ENCODE measurements around the gene LDB3.

LDB3 gene

GRCh38 chr10:86681722-86682386 lies 13.5 kb downstream of the LDB3 start:
- Histone ChIP-seq H3K9ac (ENCODE audit: low read depth, low read length) (no peak overlapping the region), H3K4me1 (ENCODE audit: insufficient read depth, low read length) (peaks cover 5% of the 10 kb centered on the region; the same call in 1 of the 2 replicates), H3K27me3 (ENCODE audit: insufficient read depth, low read length) (no peaks in the 10 kb centered on the region), H3K27ac (ENCODE audit: low read length) (no peak overlapping the region), H3K9me3 (ENCODE audit: insufficient read depth, low read depth, low read length) (no peaks in the 10 kb centered on the region), H3K36me3 (ENCODE audit: insufficient read depth, low read depth, low read length) (no peaks in the 10 kb centered on the region), H3K4me3 (ENCODE audit: low read length) (no peak overlapping the region)

- H3K27ac ChIP-seq (ENCODE audit: low read length) = no peak overlapping the region
- H3K9me3 ChIP-seq (ENCODE audit: insufficient read depth, low read depth, low read length) = no peaks in the 10 kb centered on the region
- no peak overlapping the region for H3K4me3 ChIP-seq (ENCODE audit: low read length)
- peaks cover 5% of the 10 kb centered on the region; the same call in 1 of the 2 replicates for H3K4me1 ChIP-seq (ENCODE audit: insufficient read depth, low read length)
- no peaks in the 10 kb centered on the region for H3K27me3 ChIP-seq (ENCODE audit: insufficient read depth, low read length)
- no peaks in the 10 kb centered on the region for H3K36me3 ChIP-seq (ENCODE audit: insufficient read depth, low read depth, low read length)
- H3K9ac ChIP-seq (ENCODE audit: low read depth, low read length) = no peak overlapping the region
Observed at GRCh38 chr10:86682675-86683074, 14.4 kb downstream of the LDB3 start.

- Histone ChIP-seq H3K9me3 (ENCODE audit: insufficient read depth, low read depth, low read length) (no peaks in the 10 kb centered on the region), H3K4me3 (ENCODE audit: low read length) (no peak overlapping the region), H3K27me3 (ENCODE audit: insufficient read depth, low read length) (no peaks in the 10 kb centered on the region), H3K4me1 (ENCODE audit: insufficient read depth, low read length) (peaks cover 5% of the 10 kb centered on the region; the same call in 1 of the 2 replicates), H3K27ac (ENCODE audit: low read length) (no peak overlapping the region), H3K36me3 (ENCODE audit: insufficient read depth, low read depth, low read length) (no peaks in the 10 kb centered on the region), H3K9ac (ENCODE audit: low read depth, low read length) (no peak overlapping the region)
Observed at GRCh38 chr10:86684331-86685097, 16.2 kb downstream of the LDB3 start.

GRCh38 chr10:86685416-86685815 lies 17.1 kb downstream of the LDB3 start:
- Histone ChIP-seq H3K27ac (ENCODE audit: low read length) (no peak overlapping the region), H3K4me3 (ENCODE audit: low read length) (no peak overlapping the region), H3K4me1 (ENCODE audit: insufficient read depth, low read length) (peaks cover 5% of the 10 kb centered on the region; the same call in 1 of the 2 replicates), H3K9me3 (ENCODE audit: insufficient read depth, low read depth, low read length) (no peaks in the 10 kb centered on the region), H3K36me3 (ENCODE audit: insufficient read depth, low read depth, low read length) (no peaks in the 10 kb centered on the region), H3K27me3 (ENCODE audit: insufficient read depth, low read length) (no peaks in the 10 kb centered on the region), H3K9ac (ENCODE audit: low read depth, low read length) (no peak overlapping the region)

DNA sequence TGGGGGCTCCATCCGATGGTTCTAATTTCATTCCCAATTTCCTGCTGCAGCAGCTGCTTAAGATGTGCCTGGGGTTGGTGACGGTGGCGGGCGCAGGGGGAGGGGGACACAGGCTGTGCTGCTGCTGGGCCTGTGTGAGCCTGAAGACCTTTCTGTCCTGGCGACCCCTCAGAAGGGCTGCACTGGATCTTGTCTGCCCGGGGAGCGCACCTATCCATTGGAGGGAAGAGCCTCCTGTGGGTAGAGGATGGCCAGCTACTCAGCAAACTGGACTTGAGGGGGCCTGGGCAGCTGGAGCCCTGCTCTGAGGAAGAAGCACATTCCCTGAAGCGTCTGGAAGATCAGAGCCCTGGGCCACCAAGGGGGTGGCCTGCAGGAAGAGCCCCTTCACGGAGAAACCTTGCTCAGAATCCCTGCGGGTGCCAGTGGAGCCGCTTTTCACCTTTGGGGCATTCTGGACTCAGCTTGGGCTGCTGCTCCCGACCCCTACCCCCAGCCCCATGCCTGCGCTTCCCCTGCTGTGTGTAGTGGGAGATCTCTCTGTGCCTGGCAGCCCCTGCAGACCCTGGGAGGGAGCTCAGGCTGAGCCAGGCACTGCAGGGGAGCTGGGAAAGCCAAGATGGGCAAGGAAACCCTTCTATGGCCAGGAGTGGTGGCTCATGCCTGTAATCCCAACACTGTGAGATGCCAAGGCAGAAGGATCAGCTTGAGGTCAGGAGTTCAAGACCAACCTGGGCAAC lies 17.8 kb downstream of the LDB3 start:
- H3K9me3 ChIP-seq (ENCODE audit: insufficient read depth, low read depth, low read length) = no peaks in the 10 kb centered on the region
- no peak overlapping the region for H3K9ac ChIP-seq (ENCODE audit: low read depth, low read length)
- no peak overlapping the region for H3K27ac ChIP-seq (ENCODE audit: low read length)
- no peaks in the 10 kb centered on the region for H3K27me3 ChIP-seq (ENCODE audit: insufficient read depth, low read length)
- no peak overlapping the region for H3K4me3 ChIP-seq (ENCODE audit: low read length)
- H3K36me3 ChIP-seq (ENCODE audit: insufficient read depth, low read depth, low read length) = no peaks in the 10 kb centered on the region
- peaks cover 5% of the 10 kb centered on the region; the same call in 1 of the 2 replicates for H3K4me1 ChIP-seq (ENCODE audit: insufficient read depth, low read length)

- H3K27ac ChIP-seq (ENCODE audit: low read length) = no peak overlapping the region
- no peaks in the 10 kb centered on the region for H3K27me3 ChIP-seq (ENCODE audit: insufficient read depth, low read length)
- no peak overlapping the region for H3K4me3 ChIP-seq (ENCODE audit: low read length)
- peaks cover 5% of the 10 kb centered on the region; the same call in 1 of the 2 replicates for H3K4me1 ChIP-seq (ENCODE audit: insufficient read depth, low read length)
- H3K9me3 ChIP-seq (ENCODE audit: insufficient read depth, low read depth, low read length) = no peaks in the 10 kb centered on the region
- H3K36me3 ChIP-seq (ENCODE audit: insufficient read depth, low read depth, low read length) = no peaks in the 10 kb centered on the region
- H3K9ac ChIP-seq (ENCODE audit: low read depth, low read length) = no peak overlapping the region
Observed at GRCh38 chr10:86686972-86687371, 18.7 kb downstream of the LDB3 start.

- no peak overlapping the region for H3K9ac ChIP-seq (ENCODE audit: low read depth, low read length)
- H3K4me1 ChIP-seq (ENCODE audit: insufficient read depth, low read length) = peaks cover 5% of the 10 kb centered on the region; the same call in 1 of the 2 replicates
- no peaks in the 10 kb centered on the region for H3K9me3 ChIP-seq (ENCODE audit: insufficient read depth, low read depth, low read length)
- H3K36me3 ChIP-seq (ENCODE audit: insufficient read depth, low read depth, low read length) = no peaks in the 10 kb centered on the region
- H3K4me3 ChIP-seq (ENCODE audit: low read length) = no peak overlapping the region
- no peak overlapping the region for H3K27ac ChIP-seq (ENCODE audit: low read length)
- H3K27me3 ChIP-seq (ENCODE audit: insufficient read depth, low read length) = no peaks in the 10 kb centered on the region
Observed at GRCh38 chr10:86687750-86688149, 19.4 kb downstream of the LDB3 start.

- Histone ChIP-seq H3K27me3 (ENCODE audit: insufficient read depth, low read length) (no peaks in the 10 kb centered on the region), H3K9ac (ENCODE audit: low read depth, low read length) (no peak overlapping the region), H3K4me1 (ENCODE audit: insufficient read depth, low read length) (peaks cover 5% of the 10 kb centered on the region; the same call in 1 of the 2 replicates), H3K9me3 (ENCODE audit: insufficient read depth, low read depth, low read length) (no peaks in the 10 kb centered on the region), H3K36me3 (ENCODE audit: insufficient read depth, low read depth, low read length) (no peaks in the 10 kb centered on the region), H3K4me3 (ENCODE audit: low read length) (no peak overlapping the region), H3K27ac (ENCODE audit: low read length) (no peak overlapping the region)
Observed at GRCh38 chr10:86688398-86688921, 20.1 kb downstream of the LDB3 start.

- H3K27ac ChIP-seq (ENCODE audit: low read length) = no peak overlapping the region
- H3K36me3 ChIP-seq (ENCODE audit: insufficient read depth, low read depth, low read length) = no peaks in the 10 kb centered on the region
- no peak overlapping the region for H3K4me3 ChIP-seq (ENCODE audit: low read length)
- H3K4me1 ChIP-seq (ENCODE audit: insufficient read depth, low read length) = peaks cover 8% of the 10 kb centered on the region; the same call in 1 of the 2 replicates
- no peaks in the 10 kb centered on the region for H3K9me3 ChIP-seq (ENCODE audit: insufficient read depth, low read depth, low read length)
- no peak overlapping the region for H3K9ac ChIP-seq (ENCODE audit: low read depth, low read length)
- H3K27me3 ChIP-seq (ENCODE audit: insufficient read depth, low read length) = no peaks in the 10 kb centered on the region
Observed at GRCh38 chr10:86689146-86689545, 20.8 kb downstream of the LDB3 start.

GRCh38 chr10:86690231-86690630 lies 21.9 kb downstream of the LDB3 start:
- no peak overlapping the region for H3K9ac ChIP-seq (ENCODE audit: low read depth, low read length)
- H3K36me3 ChIP-seq (ENCODE audit: insufficient read depth, low read depth, low read length) = no peaks in the 10 kb centered on the region
- peaks cover 4% of the 10 kb centered on the region; the same call in 1 of the 2 replicates for H3K4me1 ChIP-seq (ENCODE audit: insufficient read depth, low read length)
- H3K27ac ChIP-seq (ENCODE audit: low read length) = no peak overlapping the region
- no peaks in the 10 kb centered on the region for H3K9me3 ChIP-seq (ENCODE audit: insufficient read depth, low read depth, low read length)
- H3K27me3 ChIP-seq (ENCODE audit: insufficient read depth, low read length) = no peaks in the 10 kb centered on the region
- no peak overlapping the region for H3K4me3 ChIP-seq (ENCODE audit: low read length)

GRCh38 chr10:86690657-86691084 lies 22.4 kb downstream of the LDB3 start:
- no peaks in the 10 kb centered on the region for H3K27me3 ChIP-seq (ENCODE audit: insufficient read depth, low read length)
- H3K27ac ChIP-seq (ENCODE audit: low read length) = no peak overlapping the region
- H3K9ac ChIP-seq (ENCODE audit: low read depth, low read length) = no peak overlapping the region
- no peaks in the 10 kb centered on the region for H3K36me3 ChIP-seq (ENCODE audit: insufficient read depth, low read depth, low read length)
- H3K4me3 ChIP-seq (ENCODE audit: low read length) = no peak overlapping the region
- peaks cover 4% of the 10 kb centered on the region; the same call in 1 of the 2 replicates for H3K4me1 ChIP-seq (ENCODE audit: insufficient read depth, low read length)
- no peaks in the 10 kb centered on the region for H3K9me3 ChIP-seq (ENCODE audit: insufficient read depth, low read depth, low read length)

Measured in iPS-20b (cell line).